Stomach smooth muscle (tissue), 2 donors: ENCODE results near the gene PDE4D.

Experiments
- H3K27ac ChIP-seq: one replicate; pipeline ENCODE4 v1.7.0; 2013; ENCODE audit warnings: mild to moderate bottlenecking, low read length, inconsistent platforms
- H3K27me3 ChIP-seq, 2 donors: one replicate each; pipeline ENCODE4 v1.7.0; 2013; ENCODE audit warnings: low read length in 2 of 2; ENCODE audit not compliant: insufficient read depth in 2 of 2, control insufficient read depth in 1 of 2
- H3K36me3 ChIP-seq, 2 donors: one replicate each; pipeline ENCODE4 v1.7.0; 2013; ENCODE audit warnings: low read length in 2 of 2; ENCODE audit not compliant: control insufficient read depth in 2 of 2, insufficient read depth in 2 of 2
- H3K4me1 ChIP-seq: one replicate; pipeline ENCODE4 v1.7.0; 2013; ENCODE audit warnings: low read length; ENCODE audit not compliant: control insufficient read depth, insufficient read depth
- H3K4me3 ChIP-seq, 2 donors: one replicate each; pipeline ENCODE4 v1.7.0; 2013; ENCODE audit warnings: low read length in 2 of 2
- H3K9ac ChIP-seq, 2 donors: one replicate each; pipeline ENCODE4 v1.7.0; 2013; ENCODE audit warnings: low read length in 2 of 2, mild to moderate bottlenecking in 1 of 2
- H3K9me3 ChIP-seq, 2 donors: one replicate each; pipeline ENCODE4 v1.7.0; 2013; ENCODE audit warnings: low read length in 2 of 2; ENCODE audit not compliant: control insufficient read depth in 2 of 2
- donor health status: healthy.
- donor health status: Pancreatic carcinoma.

The PDE4D gene

GRCh38 chr5:59656351-59657254 lies 236.9 kb downstream of the PDE4D start:
- H3K4me1 ChIP-seq = no peaks in the 10 kb centered on the region

GRCh38 chr5:59655693-59656309 lies 237.7 kb downstream of the PDE4D start:
- H3K4me3 ChIP-seq = no peak overlapping the region
- no peak overlapping the region for H3K9ac ChIP-seq
- no peaks in the 10 kb centered on the region for H3K27me3 ChIP-seq
- no peak overlapping the region for H3K27ac ChIP-seq
- no peaks in the 10 kb centered on the region for H3K36me3 ChIP-seq
- H3K4me1 ChIP-seq = no peaks in the 10 kb centered on the region
- H3K9me3 ChIP-seq = no peaks in the 10 kb centered on the region

More at GRCh38 chr5:59656351-59657254, 236.9 kb downstream of the PDE4D start:
- Histone ChIP-seq H3K9ac (no peak overlapping the region), H3K27me3 (no peaks in the 10 kb centered on the region), H3K27ac (no peak overlapping the region), H3K9me3 (no peaks in the 10 kb centered on the region), H3K4me3 (no peak overlapping the region), H3K36me3 (no peaks in the 10 kb centered on the region)

- Histone ChIP-seq H3K9ac (no peak overlapping the region), H3K36me3 (no peaks in the 10 kb centered on the region), H3K27ac (no peak overlapping the region)
Observed at GRCh38 chr5:59654691-59655090, 238.8 kb downstream of the PDE4D start.

GRCh38 chr5:59652449-59652848 lies 241.1 kb downstream of the PDE4D start:
- Histone ChIP-seq H3K4me1 (no peaks in the 10 kb centered on the region), H3K9me3 (no peaks in the 10 kb centered on the region), H3K27me3 (no peaks in the 10 kb centered on the region), H3K9ac (no peak overlapping the region), H3K4me3 (no peak overlapping the region), H3K36me3 (no peaks in the 10 kb centered on the region), H3K27ac (no peak overlapping the region)

More at GRCh38 chr5:59654691-59655090, 238.8 kb downstream of the PDE4D start:
- Histone ChIP-seq H3K4me1 (no peaks in the 10 kb centered on the region), H3K27me3 (no peaks in the 10 kb centered on the region), H3K9me3 (no peaks in the 10 kb centered on the region), H3K4me3 (no peak overlapping the region)

- Histone ChIP-seq H3K36me3 (no peaks in the 10 kb centered on the region), H3K9me3 (no peaks in the 10 kb centered on the region)
Observed at GRCh38 chr5:59648949-59649921, 244.3 kb downstream of the PDE4D start.

GRCh38 chr5:59648038-59648831 lies 245.3 kb downstream of the PDE4D start:
- no peaks in the 10 kb centered on the region for H3K27me3 ChIP-seq
- no peak overlapping the region for H3K4me3 ChIP-seq
- H3K9ac ChIP-seq = no peak overlapping the region
- H3K36me3 ChIP-seq = no peaks in the 10 kb centered on the region
- no peaks in the 10 kb centered on the region for H3K4me1 ChIP-seq
- no peak overlapping the region for H3K27ac ChIP-seq
- H3K9me3 ChIP-seq = no peaks in the 10 kb centered on the region

More at GRCh38 chr5:59648949-59649921, 244.3 kb downstream of the PDE4D start:
- H3K27me3 ChIP-seq = no peaks in the 10 kb centered on the region
- no peaks in the 10 kb centered on the region for H3K4me1 ChIP-seq
- no peak overlapping the region for H3K27ac ChIP-seq
- H3K4me3 ChIP-seq = no peak overlapping the region
- H3K9ac ChIP-seq = no peak overlapping the region

- Histone ChIP-seq H3K36me3 (no peaks in the 10 kb centered on the region), H3K27ac (no peak overlapping the region), H3K4me3 (no peak overlapping the region), H3K9ac (no peak overlapping the region), H3K27me3 (no peaks in the 10 kb centered on the region), H3K9me3 (no peaks in the 10 kb centered on the region), H3K4me1 (no peaks in the 10 kb centered on the region)
Observed at GRCh38 chr5:59645380-59645779, 248.1 kb downstream of the PDE4D start.

- no peak overlapping the region for H3K9ac ChIP-seq
- no peaks in the 10 kb centered on the region for H3K27me3 ChIP-seq
- no peaks in the 10 kb centered on the region for H3K9me3 ChIP-seq
- no peaks in the 10 kb centered on the region for H3K36me3 ChIP-seq
- no peaks in the 10 kb centered on the region for H3K4me1 ChIP-seq
- no peak overlapping the region for H3K4me3 ChIP-seq
- no peak overlapping the region for H3K27ac ChIP-seq
Observed at GRCh38 chr5:59640411-59640810, 253.1 kb downstream of the PDE4D start.

GRCh38 chr5:59637884-59638580 lies 255.5 kb downstream of the PDE4D start:
- H3K9me3 ChIP-seq = no peaks in the 10 kb centered on the region
- H3K4me3 ChIP-seq = no peak overlapping the region
- no peaks in the 10 kb centered on the region for H3K4me1 ChIP-seq
- no peaks in the 10 kb centered on the region for H3K27me3 ChIP-seq
- no peaks in the 10 kb centered on the region for H3K36me3 ChIP-seq
- no peak overlapping the region for H3K27ac ChIP-seq
- H3K9ac ChIP-seq = no peak overlapping the region
